Thyroid gland (tissue), 4 donors: ENCODE measurements around the gene HSP90AA1. TPM values are rescaled to one million over a fixed set of nuclear protein-coding genes. Genes with fewer than 3 reads are reported as not detected.

Experiments
- DNase-seq, 2 donors: peaks; one replicate each; pipeline ENCODE4 v3.0.0-alpha.2; 2019
- H3K27ac ChIP-seq, 3 donors: fragments of 200-600 bp; sonication (generic); 1 replicate in 2 of 3; 2 replicates in 1 of 3; pipeline ENCODE4 v1.5.1; 2016 to 2019; ENCODE audit warnings: mild to moderate bottlenecking in 1 of 3, moderate library complexity in 1 of 3
- H3K27me3 ChIP-seq: fragments of 200-600 bp; sonication (generic); one replicate; pipeline ENCODE4 v1.5.1; 2019
- H3K36me3 ChIP-seq, 2 donors: fragments of 200-600 bp; sonication (generic); one replicate each; pipeline ENCODE4 v1.5.1; 2016 to 2019
- H3K4me1 ChIP-seq, 2 donors: fragments of 200-600 bp; sonication (generic); one replicate each; pipeline ENCODE4 v1.5.1; 2017 to 2019
- H3K4me3 ChIP-seq, 3 donors: fragments of 200-600 bp; sonication (generic); replicated peaks in 1 of 3; 1 replicate in 2 of 3; 2 replicates in 1 of 3; pipeline ENCODE4 v1.5.1; 2016; ENCODE audit warnings: mild to moderate bottlenecking in 1 of 3
- H3K9me3 ChIP-seq: fragments of 200-600 bp; sonication (generic); one replicate; pipeline ENCODE4 v1.5.1; 2017
- CTCF ChIP-seq, 6 experiments: fragments of 200-600 bp in 3 of 6; fragments of 450-650 bp in 3 of 6; sonication (generic) in 3 of 6; IDR thresholded peaks; one replicate each; pipeline ENCODE4 v1.5.1; 2016 to 2019; ENCODE audit warnings: antibody characterized with exemption in 6 of 6, mild to moderate bottlenecking in 2 of 6, inconsistent platforms in 1 of 6, moderate library complexity in 1 of 6
- POLR2A ChIP-seq, 2 donors: fragments of 450-650 bp; IDR thresholded peaks; one replicate each; pipeline ENCODE4 v1.6.1; 2017; ENCODE audit warnings: antibody characterized with exemption in 2 of 2, mild to moderate bottlenecking in 2 of 2, moderate library complexity in 1 of 2
- WGBS, 2 donors: methylation state at CpG; one replicate each; pipeline ENCODE4 v1.1.5; 2017; 5-methylcytosine and 5-hydroxymethylcytosine counted together
- intact Hi-C: fragments of 100-400 bp; cut with DNase I; formaldehyde crosslinking; loops from one replicate; pipeline ENCODE4 v1.15.1; 2023
- total RNA-seq, 4 donors: library from RNA; depleted of rRNA; stranded (reverse); fragments of >200 nt; gene quantifications; one replicate each; pipeline ENCODE4 v1.2.3, GENCODE V29; 2016

Gene HSP90AA1
- total RNA-seq, 4 donors from 2014 or later: 217 to 405 (median 278) TPM

GRCh38 chr14:102125546-102125945 is 38.7 kb upstream of the HSP90AA1 start:
- Histone ChIP-seq H3K36me3 (no peaks in the 10 kb centered on the region), H3K27ac (no peak overlapping the region)

GRCh38 chr14:102124419-102124818 is 37.6 kb upstream of the HSP90AA1 start:
- Histone ChIP-seq H3K27ac (no peak overlapping the region), H3K36me3 (no peaks in the 10 kb centered on the region), H3K4me1 (no peaks in the 10 kb centered on the region), H3K9me3 (no peaks in the 10 kb centered on the region), H3K27me3 (no peaks in the 10 kb centered on the region), H3K4me3 (no peak overlapping the region)
- DNase-seq: no peak
- intact Hi-C loops: no loop called here
- TF ChIP-seq POLR2A (IDR thresholded peaks at IDR 0.05): no peak
- no peak for TF ChIP-seq CTCF (IDR thresholded peaks at IDR 0.05)

More at GRCh38 chr14:102125546-102125945, 38.7 kb upstream of the HSP90AA1 start:
- 88 to 89% methylated on average over 5 of the region's 5 CpGs for WGBS, 2 donors
- no peaks in the 10 kb centered on the region for H3K9me3 ChIP-seq
- H3K4me1 ChIP-seq: no peaks in the 10 kb centered on the region
- H3K27me3 ChIP-seq: no peaks in the 10 kb centered on the region
- no peak for DNase-seq
- intact Hi-C loops: no loop called here
- no peak for TF ChIP-seq POLR2A (IDR thresholded peaks at IDR 0.05)
- no peak for TF ChIP-seq CTCF (IDR thresholded peaks at IDR 0.05)
- no peak overlapping the region for H3K4me3 ChIP-seq

GRCh38 chr14:102121567-102121966 is 34.7 kb upstream of the HSP90AA1 start:
- no peak for DNase-seq
- H3K4me3 ChIP-seq: no peak overlapping the region
- no peak for TF ChIP-seq POLR2A (IDR thresholded peaks at IDR 0.05)
- TF ChIP-seq CTCF (IDR thresholded peaks at IDR 0.05): no peak
- H3K27ac ChIP-seq: no peak overlapping the region
- intact Hi-C loops: no loop called here
- WGBS, 2 donors: 84% methylated on average over 1 of the region's 1 CpG
- H3K9me3 ChIP-seq: no peaks in the 10 kb centered on the region
- H3K36me3 ChIP-seq: no peaks in the 10 kb centered on the region
- H3K4me1 ChIP-seq: no peaks in the 10 kb centered on the region
- H3K27me3 ChIP-seq: no peaks in the 10 kb centered on the region

GRCh38 chr14:102120888-102121287 is 34.0 kb upstream of the HSP90AA1 start:
- Histone ChIP-seq H3K4me3 (no peak overlapping the region), H3K27me3 (no peaks in the 10 kb centered on the region), H3K9me3 (no peaks in the 10 kb centered on the region), H3K36me3 (no peaks in the 10 kb centered on the region), H3K4me1 (no peaks in the 10 kb centered on the region), H3K27ac (no peak overlapping the region)
- no peak for DNase-seq
- intact Hi-C loops: no loop called here
- TF ChIP-seq POLR2A (IDR thresholded peaks at IDR 0.05): no peak
- 67 to 100% methylated on average over 1 of the region's 1 CpG for WGBS, 2 donors

- H3K9me3 ChIP-seq: no peaks in the 10 kb centered on the region
- WGBS, 2 donors: 96 to 100% methylated on average over 2 to 3 of the region's 3 CpGs
- TF ChIP-seq CTCF (IDR thresholded peaks at IDR 0.05) (no peak), POLR2A (IDR thresholded peaks at IDR 0.05) (no peak)
- DNase-seq: no peak
- H3K4me1 ChIP-seq: no peaks in the 10 kb centered on the region
- no peaks in the 10 kb centered on the region for H3K27me3 ChIP-seq
- H3K27ac ChIP-seq: no peak overlapping the region
- H3K36me3 ChIP-seq: no peaks in the 10 kb centered on the region
- no peak overlapping the region for H3K4me3 ChIP-seq
- intact Hi-C loops: no loop called here
These were observed 31.0 kb upstream of the HSP90AA1 start for GRCh38 chr14:102117852-102118251.
